Left ventricle myocardium inferior (tissue), 1 donor: ENCODE measurements around the gene MFAP1. TPM values are rescaled to one million over a fixed set of nuclear protein-coding genes. Genes with fewer than 3 reads are reported as not detected.

ENCODE experiments used
- DNase-seq: peaks from one replicate; pipeline ENCODE4 v3.0.0-alpha.2; 2020
- H3K27ac ChIP-seq: fragments of 200-600 bp; replicated peaks from 2 replicates; pipeline ENCODE4 v1.8.0; 2021
- H3K27me3 ChIP-seq: fragments of 200-600 bp; 2 replicates; pipeline ENCODE4 v1.8.0; 2021; ENCODE audit warnings: low read depth
- H3K36me3 ChIP-seq: fragments of 200-600 bp; 2 replicates; pipeline ENCODE4 v1.8.0; 2021
- H3K4me1 ChIP-seq: fragments of 200-600 bp; 2 replicates; pipeline ENCODE4 v1.8.0; 2021
- H3K4me3 ChIP-seq: fragments of 200-600 bp; 2 replicates; pipeline ENCODE4 v1.8.0; 2021; ENCODE audit warnings: mild to moderate bottlenecking, moderate library complexity
- H3K9me3 ChIP-seq: fragments of 200-600 bp; replicated peaks from 2 replicates; pipeline ENCODE4 v1.8.0; 2021
- intact Hi-C: fragments of 100-400 bp; cut with micrococcal nuclease; formaldehyde crosslinking; loops from one replicate; pipeline ENCODE4 v1.11.0; 2022
- total RNA-seq: library from RNA; stranded (reverse); fragmentation: NEBNext Ultra II Directional; extraction: Animal tissue kit (Norgen Biotek cat#: 25700); gene quantifications from one replicate; pipeline ENCODE4 v1.2.1, GENCODE V29; 2021
- TF ChIP-seq, protein P1 (sequence below): fragments of 200-600 bp; IDR thresholded peaks from 2 replicates; pipeline ENCODE4 v1.8.0; 2021; ENCODE audit warnings: antibody characterized with exemption, mild to moderate bottlenecking, borderline replicate concordance
- donor health status: DM: no; HTN: yes; CAD: no; lungs with severe emphysema.

Gene MFAP1
- total RNA-seq, 1 donor from 2014 or later: 20.4 TPM

DNA sequence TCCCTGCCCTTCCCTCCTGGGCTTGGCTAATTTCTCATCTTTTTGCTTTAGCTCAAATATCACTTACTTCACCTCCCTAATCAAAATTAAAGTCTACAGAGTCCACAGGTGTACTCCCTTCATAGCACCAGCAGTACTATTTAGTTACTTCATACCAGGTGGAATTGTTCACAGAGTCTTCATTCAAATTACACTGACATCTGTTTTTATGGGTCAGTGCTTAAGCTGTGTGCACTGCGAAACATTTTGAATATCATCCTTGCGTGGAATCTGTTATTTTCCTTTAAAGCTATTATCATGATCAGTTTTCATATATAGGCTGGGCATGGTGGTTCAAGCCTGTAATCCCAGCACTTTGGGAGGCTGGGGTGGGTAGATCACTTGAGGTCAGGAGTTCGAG, 35.1 kb downstream of the MFAP1 start:
- Histone ChIP-seq H3K9me3 (no peaks in the 10 kb centered on the region), H3K27me3 (no peaks in the 10 kb centered on the region), H3K4me1 (peaks cover 27% of the 10 kb centered on the region), H3K36me3 (peaks cover 14% of the 10 kb centered on the region), H3K27ac (no peak overlapping the region), H3K4me3 (no peak overlapping the region)
- intact Hi-C loops: no loop called here
- no peak for DNase-seq
- TF ChIP-seq, protein P1, sequence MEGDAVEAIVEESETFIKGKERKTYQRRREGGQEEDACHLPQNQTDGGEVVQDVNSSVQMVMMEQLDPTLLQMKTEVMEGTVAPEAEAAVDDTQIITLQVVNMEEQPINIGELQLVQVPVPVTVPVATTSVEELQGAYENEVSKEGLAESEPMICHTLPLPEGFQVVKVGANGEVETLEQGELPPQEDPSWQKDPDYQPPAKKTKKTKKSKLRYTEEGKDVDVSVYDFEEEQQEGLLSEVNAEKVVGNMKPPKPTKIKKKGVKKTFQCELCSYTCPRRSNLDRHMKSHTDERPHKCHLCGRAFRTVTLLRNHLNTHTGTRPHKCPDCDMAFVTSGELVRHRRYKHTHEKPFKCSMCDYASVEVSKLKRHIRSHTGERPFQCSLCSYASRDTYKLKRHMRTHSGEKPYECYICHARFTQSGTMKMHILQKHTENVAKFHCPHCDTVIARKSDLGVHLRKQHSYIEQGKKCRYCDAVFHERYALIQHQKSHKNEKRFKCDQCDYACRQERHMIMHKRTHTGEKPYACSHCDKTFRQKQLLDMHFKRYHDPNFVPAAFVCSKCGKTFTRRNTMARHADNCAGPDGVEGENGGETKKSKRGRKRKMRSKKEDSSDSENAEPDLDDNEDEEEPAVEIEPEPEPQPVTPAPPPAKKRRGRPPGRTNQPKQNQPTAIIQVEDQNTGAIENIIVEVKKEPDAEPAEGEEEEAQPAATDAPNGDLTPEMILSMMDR: no peak

DNA sequence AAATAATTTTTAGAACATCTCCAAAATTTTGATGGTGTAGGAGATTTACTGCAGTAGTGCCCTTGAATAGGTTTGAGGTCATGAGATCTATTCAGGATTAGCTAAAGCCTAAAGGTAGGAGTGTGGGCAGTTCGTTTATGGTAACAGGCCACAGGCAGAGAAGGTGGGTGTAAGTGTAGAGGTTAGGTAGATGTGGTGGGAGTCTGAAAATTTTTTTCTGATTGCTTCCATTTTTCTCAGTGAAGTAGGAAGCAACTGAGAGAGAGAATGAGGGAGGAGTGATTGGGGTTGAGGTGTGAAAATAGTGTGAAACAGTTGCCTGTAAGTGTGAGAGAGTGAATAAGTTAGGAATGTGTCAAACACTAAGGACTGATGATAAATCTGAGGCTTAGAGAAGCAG, 45.5 kb downstream of the MFAP1 start:
- H3K27me3 ChIP-seq: no peaks in the 10 kb centered on the region
- H3K9me3 ChIP-seq: no peaks in the 10 kb centered on the region
- peaks cover under 1% of the 10 kb centered on the region for H3K36me3 ChIP-seq
- DNase-seq: no peak
- intact Hi-C loops: no loop called here
- TF ChIP-seq, protein P1: no peak
- H3K27ac ChIP-seq: no peak overlapping the region
- H3K4me3 ChIP-seq: no peak overlapping the region
- peaks cover 21% of the 10 kb centered on the region for H3K4me1 ChIP-seq

DNA sequence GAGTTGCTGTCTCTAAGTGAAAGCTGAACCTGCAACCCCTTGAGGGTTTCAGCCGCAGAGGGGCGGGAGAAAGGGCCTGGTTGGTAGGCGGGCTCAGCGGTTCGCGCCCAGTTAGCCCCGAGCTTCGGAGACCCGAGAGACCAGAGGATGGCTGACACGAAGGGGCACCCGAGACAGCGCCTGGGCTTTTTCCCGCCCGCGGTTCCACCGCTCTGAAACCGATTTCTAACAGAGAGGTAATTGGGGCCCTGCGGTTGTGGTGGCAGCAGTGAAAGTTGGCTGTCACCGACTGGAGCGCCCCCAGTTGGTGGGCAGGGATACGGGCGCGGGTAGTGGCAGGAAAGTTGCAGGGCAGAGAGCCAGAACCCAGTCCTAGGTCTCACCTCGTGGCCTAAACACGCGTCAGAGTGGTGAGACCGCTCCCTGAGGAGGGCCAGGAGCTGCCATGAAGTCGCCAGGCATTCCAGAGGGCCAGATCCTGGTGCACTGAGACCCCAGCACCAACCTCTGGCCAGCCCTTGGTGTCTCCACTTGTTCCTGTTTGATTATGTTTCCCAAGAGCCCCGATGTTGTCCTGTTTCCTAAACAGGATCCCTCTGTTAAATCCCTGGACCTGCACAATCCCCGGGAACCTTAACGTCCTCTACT, 47.1 kb downstream of the MFAP1 start:
- H3K4me3 ChIP-seq: peak overlapping the region; percentile 81
- peaks cover 21% of the 10 kb centered on the region for H3K4me1 ChIP-seq
- intact Hi-C loops: no loop called here
- peak; percentile 77 for DNase-seq
- TF ChIP-seq, protein P1: peak; percentile 75
- H3K27ac ChIP-seq: peak overlapping the region; percentile 81
- peaks cover 17% of the 10 kb centered on the region for H3K36me3 ChIP-seq
- no peaks in the 10 kb centered on the region for H3K9me3 ChIP-seq
- no peaks in the 10 kb centered on the region for H3K27me3 ChIP-seq

DNA sequence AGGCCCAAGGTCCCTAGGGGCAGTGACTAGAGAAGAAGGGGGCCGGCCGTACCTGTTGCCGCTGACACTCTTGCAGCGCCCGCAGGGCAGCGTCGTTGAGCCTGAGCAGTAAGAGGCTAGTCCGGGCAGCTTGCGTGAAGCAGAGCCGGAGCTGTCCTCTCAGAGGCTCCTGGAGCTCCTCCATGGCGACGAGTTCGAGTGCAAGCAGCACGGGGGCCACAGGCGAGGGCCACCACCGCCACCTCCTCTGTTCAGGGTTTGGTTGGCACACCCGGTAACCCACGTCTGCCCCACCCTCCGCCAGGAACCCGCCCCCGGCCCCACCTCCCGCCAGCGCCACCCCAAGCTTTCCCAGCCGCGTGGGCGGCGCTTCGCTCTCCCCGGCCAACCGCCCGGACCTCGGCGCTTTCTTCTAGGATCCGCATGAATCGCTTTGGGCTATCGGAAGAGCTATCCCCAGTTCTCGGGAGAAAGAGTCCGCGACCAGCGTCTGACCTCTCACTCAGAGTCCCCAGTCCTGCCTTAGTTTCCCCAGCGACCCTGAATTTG, 47.7 kb downstream of the MFAP1 start, which contains the start of gene ELL3:
ELL3 (minus strand) TSS at position 249 of the 549 bp plus-strand sequence; CDS start at position 184, 65 bp downstream.
- H3K4me1 ChIP-seq: peaks cover 22% of the 10 kb centered on the region
- H3K9me3 ChIP-seq: no peaks in the 10 kb centered on the region
- H3K4me3 ChIP-seq: peak within 1 kb of the TSS; percentile 81
- intact Hi-C loops: no loop called here
- peak within 1 kb of the TSS; percentile 81 for H3K27ac ChIP-seq
- peaks cover 23% of the 10 kb centered on the region for H3K36me3 ChIP-seq
- TF ChIP-seq, protein P1: no peak
- peak; percentile 83 for DNase-seq
- H3K27me3 ChIP-seq: no peaks in the 10 kb centered on the region

DNA sequence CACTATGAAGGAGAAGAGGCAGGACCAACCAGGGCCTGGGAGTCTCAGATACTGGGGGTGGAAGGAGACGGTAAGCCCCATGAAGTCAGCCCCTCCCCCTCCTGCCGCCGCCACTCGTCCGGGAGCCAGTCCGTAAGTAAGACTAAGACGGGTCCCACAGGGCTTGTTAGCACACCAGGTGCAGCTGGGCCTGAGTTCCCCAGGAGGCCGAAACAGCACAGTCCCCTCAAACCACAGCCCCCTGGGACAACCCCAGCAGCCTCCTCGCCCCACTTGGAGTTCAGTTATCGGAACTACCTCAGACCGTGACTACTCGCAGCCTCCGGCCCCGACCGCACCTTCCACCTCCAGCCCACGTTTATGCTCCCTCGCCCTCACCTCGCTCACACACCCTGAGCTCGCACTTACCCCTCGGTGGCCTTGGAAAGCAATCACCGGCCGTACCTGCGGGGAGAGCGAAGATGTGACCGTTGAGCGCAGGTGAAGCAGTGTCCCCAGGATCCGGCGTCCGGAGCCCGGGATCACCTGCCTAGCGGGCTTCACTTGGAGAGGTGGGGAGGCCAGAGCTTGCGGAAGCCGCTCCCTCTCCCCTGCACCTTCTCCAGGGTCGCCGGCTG, 48.3 kb downstream of the MFAP1 start:
- DNase-seq: no peak
- intact Hi-C loops: no loop called here

More for the DNA sequence above, 48.3 kb downstream of the MFAP1 start:
- TF ChIP-seq, protein P1: no peak
- peak overlapping the region; percentile 81 for H3K27ac ChIP-seq
- H3K36me3 ChIP-seq: peaks cover 29% of the 10 kb centered on the region
- H3K9me3 ChIP-seq: no peaks in the 10 kb centered on the region
- peaks cover 26% of the 10 kb centered on the region for H3K4me1 ChIP-seq
- peak overlapping the region; percentile 81 for H3K4me3 ChIP-seq
- no peaks in the 10 kb centered on the region for H3K27me3 ChIP-seq
